Common myeloid progenitor, CD34-positive (primary cell): ENCODE results near the gene UBQLNL.

ENCODE experiments used
- CTCF ChIA-PET: fragments of 350-600 bp; sonication (Branson Sonifier 250); formaldehyde crosslinking; loops from one replicate; lab custom pipeline; 2021; ENCODE audit warnings: antibody characterized with exemption; lab: Charles Lee
- POLR2A ChIA-PET: fragments of 350-600 bp; sonication (Branson Sonifier 250); formaldehyde crosslinking; loops from one replicate; lab custom pipeline; 2021; ENCODE audit warnings: antibody characterized with exemption; lab: Charles Lee
- DNase-seq, 3 donors: peaks; one replicate each; pipeline versions ENCODE4 v3.0.0 to v3.0.0-alpha.2; 2013
- H3K27ac ChIP-seq, 2 experiments: 1 replicate in 1 of 2; 2 replicates in 1 of 2; pipeline ENCODE4 v1.7.0; 2013; ENCODE audit warnings: inconsistent platforms in 2 of 2, low read length in 2 of 2, mild to moderate bottlenecking in 2 of 2, low read depth in 1 of 2, moderate library complexity in 1 of 2; ENCODE audit not compliant: severe bottlenecking in 2 of 2, insufficient read depth in 1 of 2, poor library complexity in 1 of 2
- H3K27me3 ChIP-seq, 5 experiments: replicated peaks in 2 of 5; 1 replicate in 3 of 5; 2 replicates in 2 of 5; pipeline versions ENCODE4 v1.6.1 to v1.7.0; 2013; ENCODE audit warnings: low read length in 4 of 5, mild to moderate bottlenecking in 2 of 5, moderate library complexity in 2 of 5, inconsistent platforms in 1 of 5; ENCODE audit not compliant: insufficient read depth in 5 of 5, control insufficient read depth in 4 of 5
- H3K36me3 ChIP-seq, 4 experiments: 1 replicate in 2 of 4; 2 replicates in 2 of 4; pipeline versions ENCODE4 v1.6.1 to v1.7.0; 2013; ENCODE audit warnings: low read length in 3 of 4, control low read depth in 1 of 4, mild to moderate bottlenecking in 1 of 4; ENCODE audit not compliant: control insufficient read depth in 4 of 4, insufficient read depth in 4 of 4
- H3K4me1 ChIP-seq, 4 experiments: 1 replicate in 3 of 4; 2 replicates in 1 of 4; pipeline versions ENCODE4 v1.6.1 to v1.7.1; 2013; ENCODE audit warnings: low read length in 3 of 4, mild to moderate bottlenecking in 3 of 4, control low read depth in 1 of 4, inconsistent platforms in 1 of 4, moderate library complexity in 1 of 4; ENCODE audit not compliant: control insufficient read depth in 4 of 4, insufficient read depth in 4 of 4; ENCODE audit errors: control extremely low read depth in 1 of 4
- H3K4me3 ChIP-seq, 7 experiments: 1 replicate in 4 of 7; 2 replicates in 3 of 7; pipeline versions ENCODE4 v1.5.1 to v1.7.0; 2013; ENCODE audit warnings: mild to moderate bottlenecking in 7 of 7, low read length in 6 of 7, moderate library complexity in 6 of 7, inconsistent platforms in 2 of 7, low read depth in 2 of 7, control low read depth in 1 of 7; ENCODE audit not compliant: insufficient read depth in 4 of 7, control insufficient read depth in 1 of 7; ENCODE audit errors: extremely low read depth in 1 of 7
- H3K9me3 ChIP-seq, 5 experiments: 1 replicate in 4 of 5; 2 replicates in 1 of 5; pipeline versions ENCODE4 v1.6.1 to v1.7.1; 2013; ENCODE audit warnings: low read length in 4 of 5, mild to moderate bottlenecking in 2 of 5, inconsistent platforms in 1 of 5, low read depth in 1 of 5, moderate library complexity in 1 of 5; ENCODE audit not compliant: control insufficient read depth in 4 of 5, insufficient read depth in 2 of 5; ENCODE audit errors: control extremely low read depth in 1 of 5
- WGBS: methylation state at CpG from one replicate; pipeline ENCODE4 v1.1.5; 2013; ENCODE audit not compliant: insufficient coverage; 5-methylcytosine and 5-hydroxymethylcytosine counted together

UBQLNL gene

DNA sequence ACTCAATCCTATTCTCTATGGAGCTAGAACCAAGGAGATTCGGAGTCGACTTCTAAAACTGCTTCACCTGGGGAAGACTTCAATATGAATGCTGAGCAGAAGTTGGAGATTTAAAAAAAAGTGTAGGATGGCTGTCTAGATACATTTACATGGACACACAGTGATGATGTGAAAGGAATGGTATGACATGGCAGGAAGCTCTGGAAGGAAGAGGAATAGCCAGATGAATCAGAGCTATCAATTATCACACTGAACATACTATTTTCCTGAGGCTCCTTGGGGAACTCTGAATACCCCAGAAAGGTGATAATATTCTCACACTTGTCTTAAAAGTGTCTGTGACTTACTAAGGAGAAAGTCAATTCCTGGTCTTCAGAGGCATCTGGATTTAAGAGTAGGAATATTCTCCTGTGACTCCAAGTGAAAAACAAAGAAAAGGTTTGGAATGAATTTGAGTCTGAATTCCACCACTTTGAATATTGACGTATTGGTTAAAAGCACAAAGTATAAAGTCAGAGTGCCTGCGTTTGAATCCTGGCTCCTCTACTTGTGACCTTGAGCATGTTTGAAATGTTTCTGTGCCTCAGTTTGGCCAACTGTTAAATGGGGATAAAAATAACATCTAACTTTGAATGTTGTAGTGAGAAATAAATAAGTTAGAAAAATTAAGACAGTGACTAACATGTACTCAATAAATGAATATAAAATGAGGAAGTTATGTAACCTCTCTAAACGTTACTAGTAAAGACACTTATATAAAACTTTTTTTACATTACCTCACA is 26.7 kb downstream of the UBQLNL start:
- ChIA-PET POLR2A (no interaction called here), CTCF (no interaction called here)
- 72% methylated on average over 4 of the region's 5 CpGs for WGBS
- DNase-seq = peak in 1 of 3 donors; percentile 5
- Histone ChIP-seq H3K9me3 (no peaks in the 10 kb centered on the region), H3K27me3 (no peaks in the 10 kb centered on the region), H3K4me3 (no peak overlapping the region), H3K4me1 (peaks cover 0 to 4% (median 0%) of the 10 kb centered on the region in 4 experiments), H3K36me3 (no peaks in the 10 kb centered on the region), H3K27ac (no peak overlapping the region)

DNA sequence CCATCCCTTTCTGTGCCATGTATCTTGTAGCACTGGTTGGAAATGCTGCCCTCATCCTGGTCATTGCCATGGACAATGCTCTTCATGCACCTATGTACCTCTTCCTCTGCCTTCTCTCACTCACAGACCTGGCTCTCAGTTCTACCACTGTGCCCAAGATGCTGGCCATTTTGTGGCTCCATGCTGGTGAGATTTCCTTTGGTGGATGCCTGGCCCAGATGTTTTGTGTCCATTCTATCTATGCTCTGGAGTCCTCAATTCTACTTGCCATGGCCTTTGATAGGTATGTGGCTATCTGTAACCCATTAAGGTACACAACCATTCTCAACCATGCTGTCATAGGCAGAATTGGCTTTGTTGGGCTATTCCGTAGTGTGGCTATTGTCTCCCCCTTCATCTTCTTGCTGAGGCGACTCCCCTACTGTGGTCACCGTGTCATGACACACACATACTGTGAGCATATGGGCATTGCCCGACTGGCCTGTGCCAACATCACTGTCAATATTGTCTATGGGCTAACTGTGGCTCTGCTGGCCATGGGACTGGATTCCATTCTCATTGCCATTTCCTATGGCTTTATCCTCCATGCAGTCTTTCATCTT is 27.6 kb downstream of the UBQLNL start:
- no peaks in the 10 kb centered on the region for H3K9me3 ChIP-seq
- WGBS = 100% methylated on average over 3 of the region's 4 CpGs
- POLR2A ChIA-PET = no interaction called here

DNA sequence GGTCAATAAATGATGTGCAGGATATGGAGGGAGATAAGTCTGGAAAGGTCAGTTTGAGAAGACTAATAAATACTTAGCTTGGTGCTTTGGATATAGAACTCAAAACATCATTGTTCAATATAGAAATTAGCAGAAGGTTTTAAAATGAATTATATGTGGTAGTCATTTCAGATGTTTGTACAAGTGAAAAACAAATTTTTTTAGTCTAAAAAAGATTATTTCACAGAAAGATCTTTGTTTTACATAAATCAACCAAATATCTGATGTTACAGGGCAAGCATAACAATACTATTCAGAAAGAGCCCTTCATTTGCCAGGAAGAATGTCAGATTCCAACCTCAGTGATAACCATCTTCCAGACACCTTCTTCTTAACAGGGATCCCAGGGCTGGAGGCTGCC is 28.1 kb downstream of the UBQLNL start, which contains the start of gene OR52D1:
Gene OR52D1, plus strand, starts transcription at position 301 of the 400 bp plus-strand sequence. Its CDS starts 22 bp downstream, at position 323.
- ChIA-PET CTCF (no interaction called here), POLR2A (no interaction called here)
- no peak for DNase-seq
- no peak within 1 kb of the TSS for H3K4me3 ChIP-seq
- no peaks in the 10 kb centered on the region for H3K9me3 ChIP-seq
- H3K27ac ChIP-seq = no peak within 1 kb of the TSS
- no peaks in the 10 kb centered on the region for H3K36me3 ChIP-seq
- no peaks in the 10 kb centered on the region for H3K27me3 ChIP-seq
- peaks cover 0 to 4% (median 0%) of the 10 kb centered on the region in 4 experiments for H3K4me1 ChIP-seq

More for the DNA sequence above, 27.6 kb downstream of the UBQLNL start:
- Histone ChIP-seq H3K4me3 (no peak overlapping the region), H3K36me3 (no peaks in the 10 kb centered on the region), H3K27ac (no peak overlapping the region), H3K27me3 (no peaks in the 10 kb centered on the region), H3K4me1 (peaks cover 0 to 4% (median 0%) of the 10 kb centered on the region in 4 experiments)
- CTCF ChIA-PET = no interaction called here
- no peak for DNase-seq

DNA sequence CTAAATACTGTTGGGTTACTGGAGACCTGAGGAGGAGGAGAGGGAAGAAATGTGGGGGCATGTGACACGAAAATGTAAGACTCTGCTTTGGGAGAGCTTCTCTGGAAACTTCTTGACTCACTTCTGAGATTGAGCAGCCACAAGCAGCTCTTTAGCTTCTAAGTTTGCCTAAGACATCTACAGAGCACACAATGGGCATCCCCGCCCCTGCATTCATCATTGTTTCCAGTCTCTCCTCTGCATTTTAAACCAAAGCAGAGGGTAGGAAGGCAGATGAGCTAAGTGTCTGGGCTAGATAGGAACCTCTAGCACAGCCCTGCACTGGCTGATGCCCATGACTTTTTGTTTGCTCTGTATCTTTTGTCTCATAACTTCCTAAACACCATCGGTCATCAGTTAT is 30.1 kb downstream of the UBQLNL start:
- H3K4me3 ChIP-seq = no peak overlapping the region
- no peak overlapping the region for H3K27ac ChIP-seq
- H3K4me1 ChIP-seq = peaks cover 0 to 4% (median 0%) of the 10 kb centered on the region in 4 experiments
- DNase-seq = no peak
- H3K36me3 ChIP-seq = no peaks in the 10 kb centered on the region
- no peaks in the 10 kb centered on the region for H3K27me3 ChIP-seq
- H3K9me3 ChIP-seq = no peaks in the 10 kb centered on the region
- CTCF ChIA-PET = no interaction called here
- WGBS = 72% methylated on average over 2 of the region's 3 CpGs
- POLR2A ChIA-PET = no interaction called here

DNA sequence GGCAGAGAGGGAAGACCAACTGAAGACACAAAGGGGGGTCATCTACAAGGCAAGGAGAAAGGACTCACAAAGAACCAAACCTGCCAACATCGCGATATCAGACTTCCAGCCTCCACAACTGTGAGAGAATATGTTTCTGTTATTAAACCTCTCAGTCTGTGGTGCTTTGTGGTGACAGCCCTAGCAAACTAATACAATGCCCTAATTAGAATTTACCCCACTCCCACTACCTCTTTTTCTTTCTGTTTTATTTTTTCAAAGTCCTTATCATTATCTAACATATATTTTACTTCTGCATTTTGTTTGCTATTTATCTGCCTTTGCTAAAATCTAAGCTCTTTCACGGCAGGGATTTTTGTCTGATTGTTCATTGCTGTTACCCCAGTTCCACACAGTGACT is 30.5 kb downstream of the UBQLNL start:
- POLR2A ChIA-PET = interaction anchor here (0.8 kb wide), 1 partner anchor 22 kb away, joined by 3 read pairs; no protein-coding TSS in a partner anchor
- WGBS = 0% methylated on average over 1 of the region's 3 CpGs
- Histone ChIP-seq H3K36me3 (no peaks in the 10 kb centered on the region), H3K27ac (no peak overlapping the region), H3K4me1 (peaks cover 0 to 4% (median 0%) of the 10 kb centered on the region in 4 experiments), H3K9me3 (no peaks in the 10 kb centered on the region), H3K27me3 (no peaks in the 10 kb centered on the region), H3K4me3 (no peak overlapping the region)
- CTCF ChIA-PET = no interaction called here
- peak; percentile 19 to 86 (median 80) for DNase-seq

DNA sequence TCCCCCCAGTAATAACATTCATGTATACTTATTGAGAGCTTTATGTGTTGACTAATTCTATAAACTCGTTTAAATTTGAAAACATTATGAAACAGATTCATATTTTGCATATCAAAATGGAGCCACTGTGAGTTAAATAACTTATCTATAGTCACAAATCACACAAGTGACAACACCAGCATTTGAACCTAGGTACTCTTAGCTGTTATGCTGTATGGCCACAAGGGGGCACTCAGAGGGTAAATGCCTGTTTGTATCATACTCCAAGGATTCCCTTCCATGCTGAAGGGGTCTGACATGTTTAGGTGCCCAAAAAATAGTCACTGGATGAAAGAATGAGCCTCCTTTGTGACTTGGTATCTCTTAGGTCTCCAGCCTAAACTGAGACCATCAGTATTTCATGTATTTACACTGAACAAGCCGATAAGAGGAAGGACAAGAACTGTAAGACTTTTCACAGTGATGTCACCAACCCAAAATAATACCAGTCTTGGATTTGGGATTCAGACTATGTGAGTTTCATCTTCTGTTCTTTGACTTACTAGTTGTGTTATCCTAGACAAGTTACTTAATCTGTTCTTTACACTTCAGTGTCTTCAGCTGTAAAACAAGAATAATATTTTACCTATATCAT is 40.2 kb downstream of the UBQLNL start:
- Histone ChIP-seq H3K27ac (no peak overlapping the region), H3K4me3 (no peak overlapping the region), H3K4me1 (no peaks in the 10 kb centered on the region), H3K36me3 (no peaks in the 10 kb centered on the region), H3K9me3 (no peaks in the 10 kb centered on the region), H3K27me3 (peaks cover 0 to 2% (median 0%) of the 10 kb centered on the region in 5 experiments)
- POLR2A ChIA-PET = no interaction called here
- CTCF ChIA-PET = interaction anchor here (0.6 to 1.9 kb wide), 7 partner anchors 8 to 415 kb away, joined by 3 to 6 read pairs (median 5); partner anchors contain the start of gene TRIM5
- 86% methylated on average over 1 of the region's 2 CpGs for WGBS
- peak; percentile 51 to 72 (median 71) for DNase-seq

DNA sequence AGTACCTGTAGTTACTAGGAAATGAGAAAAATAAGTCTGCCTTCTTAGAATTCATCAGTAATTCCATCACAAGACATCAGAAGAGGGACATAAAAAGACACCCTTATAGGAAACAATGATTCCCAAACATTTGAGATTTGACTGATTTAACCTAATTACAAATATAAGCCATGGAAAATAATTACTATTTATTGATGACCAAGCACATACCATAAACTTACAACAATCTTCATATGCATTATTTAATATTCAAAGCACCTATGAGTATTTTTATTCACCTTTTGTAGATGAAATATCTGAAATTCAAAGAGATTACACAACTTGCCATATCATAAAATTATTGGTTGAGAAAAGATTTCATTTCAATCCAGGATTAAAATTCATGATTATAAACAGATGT is 42.6 kb downstream of the UBQLNL start:
- no peaks in the 10 kb centered on the region for H3K9me3 ChIP-seq
- CTCF ChIA-PET = no interaction called here
- DNase-seq = no peak
- no peaks in the 10 kb centered on the region for H3K4me1 ChIP-seq
- H3K4me3 ChIP-seq = no peak overlapping the region
- no peak overlapping the region for H3K27ac ChIP-seq
- peaks cover 0 to 2% (median 0%) of the 10 kb centered on the region in 5 experiments for H3K27me3 ChIP-seq
- POLR2A ChIA-PET = no interaction called here
- no peaks in the 10 kb centered on the region for H3K36me3 ChIP-seq
